ENCODE measurements around the gene PSAPL1. TPM values are rescaled to one million over a fixed set of nuclear protein-coding genes. Genes with fewer than 3 reads are reported as not detected.

The PSAPL1 gene
- total RNA-seq, 1 experiment from 2014 or later, result 0.15 TPM

DNA sequence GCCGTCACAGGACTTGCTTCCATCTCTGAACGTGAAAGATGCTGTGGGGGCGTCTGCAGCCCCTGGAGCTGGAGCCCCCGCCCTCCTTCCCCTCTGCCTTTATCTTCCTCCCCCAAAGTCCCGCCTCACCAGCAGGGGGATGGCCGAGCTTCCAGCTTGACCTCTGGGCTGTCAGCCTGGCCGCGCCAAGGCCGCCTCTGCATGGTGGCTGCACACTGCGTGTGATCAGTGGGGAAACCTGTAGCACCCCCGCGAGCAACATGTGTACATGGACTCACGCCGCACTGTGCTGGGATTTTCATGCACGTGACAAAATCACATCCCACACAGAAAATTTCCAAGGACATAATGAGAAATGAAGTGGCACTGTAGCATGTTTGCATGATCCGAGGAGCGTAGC is 26.5 kb upstream of the PSAPL1 start:
- Histone ChIP-seq H3K27me3 (ENCODE audit: insufficient read depth, low read depth) (no peaks in the 10 kb centered on the region), H3K9me3 (ENCODE audit: insufficient read depth, low read depth) (no peaks in the 10 kb centered on the region), H3F3A (ENCODE audit: insufficient read depth, low read depth) (no peaks in the 10 kb centered on the region), H4K20me1 (ENCODE audit: insufficient read depth) (no peaks in the 10 kb centered on the region), H3K36me3 (ENCODE audit: low read depth) (no peaks in the 10 kb centered on the region), H3K4me3 (no peak overlapping the region), H3K9me2 (ENCODE audit: insufficient read depth) (no peaks in the 10 kb centered on the region), H3K27ac (no peak overlapping the region), H3K4me2 (no peak overlapping the region), H2AFZ (no peak overlapping the region), H3K4me1 (replicated peaks; ENCODE audit: insufficient read depth) (no peaks in the 10 kb centered on the region), H3K79me2 (ENCODE audit: low read depth) (no peaks in the 10 kb centered on the region)
- DNase-seq, result no peak
- no TSS peak for BruUV-seq (replicated peaks)
- intact Hi-C loops (cut with micrococcal nuclease; ENCODE audit: unreplicated experiment), result loop anchor here (5.0 kb wide), 1 partner anchor 264 kb away; no protein-coding TSS in a partner anchor
- CTCF ChIA-PET, result no interaction called here
- no peak for TF ChIP-seq EZH2 (IDR thresholded peaks at IDR 0.05; ENCODE audit: low read depth)
- TF ChIP-seq CTCF (conservative IDR thresholded peaks at IDR 0.05), result no peak
- POLR2A ChIA-PET (ENCODE audit: unreplicated experiment), result no interaction called here

DNA sequence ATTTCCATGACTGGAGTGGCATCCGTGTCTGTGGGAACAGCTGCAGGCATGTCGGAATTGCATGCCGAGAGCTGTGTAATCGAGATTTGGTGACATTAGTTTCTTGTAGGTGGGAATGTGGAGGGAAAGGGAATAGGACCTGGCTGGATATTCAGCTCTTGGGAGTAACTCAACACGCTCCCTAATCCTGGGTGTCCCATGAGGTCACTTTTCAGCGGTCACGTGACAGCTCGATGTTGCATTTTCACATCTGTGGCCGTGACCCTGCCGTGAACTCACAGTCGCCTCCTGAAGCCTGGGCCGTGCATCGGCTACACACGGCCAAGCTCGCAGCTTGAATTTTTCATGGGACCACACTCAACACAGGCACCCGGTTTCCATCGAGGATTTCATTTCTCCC is 25.8 kb upstream of the PSAPL1 start:
- DNase-seq, result no peak
- Histone ChIP-seq H3K79me2 (ENCODE audit: low read depth) (no peaks in the 10 kb centered on the region), H3K9me2 (ENCODE audit: insufficient read depth) (no peaks in the 10 kb centered on the region), H2AFZ (no peak overlapping the region), H3K27ac (no peak overlapping the region), H3K4me3 (no peak overlapping the region), H3K4me1 (replicated peaks; ENCODE audit: insufficient read depth) (no peaks in the 10 kb centered on the region), H3K27me3 (ENCODE audit: insufficient read depth, low read depth) (no peaks in the 10 kb centered on the region), H3K4me2 (no peak overlapping the region), H4K20me1 (ENCODE audit: insufficient read depth) (no peaks in the 10 kb centered on the region), H3K36me3 (ENCODE audit: low read depth) (no peaks in the 10 kb centered on the region), H3F3A (ENCODE audit: insufficient read depth, low read depth) (no peaks in the 10 kb centered on the region), H3K9me3 (ENCODE audit: insufficient read depth, low read depth) (no peaks in the 10 kb centered on the region)
- no TSS peak for BruUV-seq (replicated peaks)
- intact Hi-C loops (cut with micrococcal nuclease; ENCODE audit: unreplicated experiment), result loop anchor here (5.0 kb wide), 1 partner anchor 263 kb away; no protein-coding TSS in a partner anchor
- ChIA-PET CTCF (no interaction called here), POLR2A (ENCODE audit: unreplicated experiment) (no interaction called here)
- no peak for TF ChIP-seq EZH2 (IDR thresholded peaks at IDR 0.05; ENCODE audit: low read depth)
- TF ChIP-seq CTCF (conservative IDR thresholded peaks at IDR 0.05), result no peak

DNA sequence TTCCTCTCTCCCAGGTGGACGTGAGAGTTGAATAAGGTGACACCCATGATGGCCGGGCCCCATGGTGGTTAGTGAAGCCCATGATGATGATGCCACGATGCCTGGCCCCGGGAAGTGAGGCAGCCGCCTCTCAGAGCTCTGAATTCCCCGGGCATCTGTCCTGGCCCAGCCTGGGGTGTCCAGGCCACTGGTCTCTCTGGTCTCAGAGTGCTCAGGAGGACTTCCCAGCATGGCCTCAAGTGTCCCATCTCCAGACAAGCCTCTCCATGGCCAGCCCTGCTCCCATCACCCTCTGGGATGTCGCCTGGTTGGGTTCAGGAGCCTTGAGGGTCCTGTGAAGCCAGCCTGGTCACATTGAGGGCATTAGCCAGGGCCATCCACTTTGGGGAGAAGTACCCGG is 24.7 kb upstream of the PSAPL1 start:
- Histone ChIP-seq H3K4me3 (no peak overlapping the region), H3K4me1 (replicated peaks; ENCODE audit: insufficient read depth) (no peaks in the 10 kb centered on the region), H3K79me2 (ENCODE audit: low read depth) (no peaks in the 10 kb centered on the region), H3K27ac (no peak overlapping the region), H3K9me3 (ENCODE audit: insufficient read depth, low read depth) (no peaks in the 10 kb centered on the region), H2AFZ (no peak overlapping the region), H3K36me3 (ENCODE audit: low read depth) (no peaks in the 10 kb centered on the region), H3K27me3 (ENCODE audit: insufficient read depth, low read depth) (no peaks in the 10 kb centered on the region), H3K9me2 (ENCODE audit: insufficient read depth) (no peaks in the 10 kb centered on the region), H3F3A (ENCODE audit: insufficient read depth, low read depth) (no peaks in the 10 kb centered on the region), H3K4me2 (no peak overlapping the region), H4K20me1 (ENCODE audit: insufficient read depth) (no peaks in the 10 kb centered on the region)
- ChIA-PET POLR2A (ENCODE audit: unreplicated experiment) (no interaction called here), CTCF (no interaction called here)
- intact Hi-C loops (cut with micrococcal nuclease; ENCODE audit: unreplicated experiment), result no loop called here
- DNase-seq, result no peak
- no peak for TF ChIP-seq CTCF (conservative IDR thresholded peaks at IDR 0.05)
- TF ChIP-seq EZH2 (IDR thresholded peaks at IDR 0.05; ENCODE audit: low read depth), result no peak
- no TSS peak for BruUV-seq (replicated peaks)

Data from PC-9 (cell line).